GM21529 (cell line): ENCODE measurements around the gene NXPH2.
A peak's percentile ranks its signal among the peaks of the same experiment; 100 is the strongest.
"Not testable (repeated sequence)": the region's sequence is repeated elsewhere in the genome, so short reads cannot be mapped to it uniquely, and the experiment has no call there.

Experiments
- ATAC-seq: cut with Tn5 transposase; IDR thresholded peaks from one replicate; pipeline ENCODE4 v1.9.1; 2021; ENCODE audit not compliant: unreplicated experiment

Gene NXPH2

GRCh38 chr2:138712212-138712979 lies 67.8 kb downstream of the NXPH2 start:
- peak; percentile 90 for ATAC-seq

DNA sequence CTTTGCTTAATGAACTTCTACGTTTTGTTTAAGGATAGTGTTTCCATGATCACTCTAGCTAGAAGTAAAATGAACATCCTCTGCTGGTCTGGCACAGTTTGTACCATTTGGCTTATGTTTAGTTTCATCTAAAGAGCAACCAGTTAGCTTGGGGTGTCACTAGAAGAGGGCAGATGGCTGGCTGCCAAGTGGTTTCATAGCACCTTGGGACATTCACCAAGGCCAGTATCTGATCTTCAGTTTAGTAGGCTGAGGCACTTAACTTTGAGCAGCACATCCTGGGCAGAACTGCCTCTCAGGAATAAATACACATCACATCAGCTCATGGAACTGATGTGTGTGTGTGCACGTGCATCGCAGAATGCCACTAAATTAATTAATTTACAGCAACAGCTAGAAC lies 68.4 kb downstream of the NXPH2 start:
- peak; percentile 41 for ATAC-seq

DNA sequence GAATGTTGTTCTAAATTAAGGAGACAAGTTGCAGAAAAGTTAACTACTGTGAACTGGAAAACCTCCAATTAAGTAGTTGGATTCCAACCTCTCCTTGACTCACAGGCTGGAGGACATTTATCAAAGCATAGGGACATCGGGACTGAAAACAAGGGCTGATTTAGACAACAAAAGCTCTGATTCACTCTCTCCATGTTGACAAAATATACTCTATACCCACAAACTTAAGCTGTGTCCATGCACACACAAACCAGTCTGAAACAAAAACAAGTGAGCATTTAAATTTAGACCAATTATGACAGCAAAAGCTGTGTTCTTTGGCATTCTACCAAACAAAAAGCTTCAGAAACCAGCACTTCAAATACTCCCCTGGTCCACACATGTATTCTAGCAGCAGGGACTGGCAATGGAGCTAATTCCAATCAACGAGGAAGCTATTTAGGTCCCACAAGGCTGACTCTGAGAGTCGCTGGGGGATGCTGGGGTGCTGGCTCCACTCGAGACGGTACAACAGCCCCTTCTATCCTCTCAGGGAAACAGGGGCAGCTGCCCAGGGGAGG lies 71.4 kb downstream of the NXPH2 start:
- ATAC-seq = no peak

GRCh38 chr2:138707392-138708074 lies 72.7 kb downstream of the NXPH2 start:
- ATAC-seq = no peak

- ATAC-seq = no peak
Measured at GRCh38 chr2:138703242-138703641, 76.9 kb downstream of the NXPH2 start.

- no peak for ATAC-seq
Measured at GRCh38 chr2:138700716-138701115, 79.5 kb downstream of the NXPH2 start.

DNA sequence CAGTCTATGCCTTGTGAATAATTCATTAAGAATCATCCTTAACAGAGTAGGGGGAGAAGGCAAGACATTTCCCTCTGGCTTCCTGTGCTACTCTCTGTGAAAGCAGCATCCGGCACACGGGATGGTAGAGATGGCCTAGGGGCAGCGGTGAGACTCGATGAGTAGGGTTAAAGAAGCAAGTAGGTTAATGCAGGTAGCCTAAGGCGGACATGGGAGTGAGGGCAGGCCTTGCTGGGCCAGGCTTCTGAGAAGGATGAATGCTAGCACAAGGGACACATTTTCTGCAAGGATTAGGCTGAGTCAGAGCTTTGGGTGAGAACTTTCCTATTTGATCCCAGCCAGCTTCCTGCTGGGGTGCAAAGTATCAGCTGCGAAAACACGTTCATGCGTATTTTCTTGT lies 80.8 kb downstream of the NXPH2 start:
- no peak for ATAC-seq

DNA sequence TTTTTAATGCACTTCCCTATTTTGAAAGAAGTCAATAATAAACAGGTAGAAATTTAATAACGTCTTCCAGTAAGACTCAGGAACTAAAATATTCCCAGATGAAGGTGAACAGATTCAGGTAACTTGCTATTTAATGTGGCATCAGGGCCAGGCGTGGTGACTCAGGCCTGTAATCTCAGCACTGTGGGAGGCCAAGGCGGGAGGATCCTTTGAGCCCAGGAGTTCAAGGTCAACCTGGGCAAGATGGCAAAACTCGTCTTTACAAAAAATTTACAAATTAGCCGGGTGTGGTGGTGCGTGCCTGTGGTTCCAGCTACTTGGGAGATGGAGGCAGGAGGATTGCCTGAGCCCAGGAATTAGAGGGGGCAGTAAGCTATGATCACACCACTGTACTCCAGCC lies 81.8 kb downstream of the NXPH2 start:
- ATAC-seq = no peak

- ATAC-seq = no peak
Measured at GRCh38 chr2:138691667-138692066, 88.5 kb downstream of the NXPH2 start.

- ATAC-seq = no peak
Measured at GRCh38 chr2:138689705-138690104, 90.5 kb downstream of the NXPH2 start.

DNA sequence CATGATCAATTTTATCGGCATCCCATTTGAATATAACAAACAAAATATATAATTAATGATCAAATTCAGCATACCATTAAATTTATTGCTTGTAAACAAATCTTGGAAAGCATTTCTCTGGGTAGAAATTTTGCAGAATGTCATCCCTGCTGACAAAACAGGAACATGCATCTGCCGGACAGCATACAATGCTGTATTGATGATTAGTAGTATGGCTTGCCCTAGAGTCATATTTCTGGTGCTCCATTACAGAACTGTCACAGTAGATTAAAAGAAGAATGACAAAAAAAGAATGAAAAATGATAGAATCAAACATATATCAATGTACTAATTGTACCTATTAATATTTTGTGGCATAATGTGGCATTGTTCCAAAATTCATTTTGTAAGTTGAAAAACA lies 98.0 kb downstream of the NXPH2 start:
- no peak for ATAC-seq

DNA sequence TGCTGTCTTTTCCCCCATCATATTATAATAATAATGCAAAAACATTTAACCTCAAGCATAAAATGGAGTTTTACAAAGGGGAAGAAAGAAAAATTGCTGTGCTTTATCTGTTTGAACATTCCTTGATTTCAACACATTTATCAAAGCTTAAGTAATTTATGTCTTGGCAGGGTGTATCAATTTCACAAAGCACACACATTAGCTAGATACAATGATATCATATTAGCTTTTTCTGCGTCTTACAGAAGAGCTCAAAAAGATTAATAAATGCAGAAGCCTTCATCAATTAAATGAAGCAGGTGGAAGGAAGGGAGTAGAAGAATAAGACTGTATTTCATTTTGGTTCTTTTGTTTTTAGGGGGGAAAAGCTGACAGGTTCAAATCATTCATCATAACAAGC lies 103.0 kb downstream of the NXPH2 start:
- no peak for ATAC-seq

DNA sequence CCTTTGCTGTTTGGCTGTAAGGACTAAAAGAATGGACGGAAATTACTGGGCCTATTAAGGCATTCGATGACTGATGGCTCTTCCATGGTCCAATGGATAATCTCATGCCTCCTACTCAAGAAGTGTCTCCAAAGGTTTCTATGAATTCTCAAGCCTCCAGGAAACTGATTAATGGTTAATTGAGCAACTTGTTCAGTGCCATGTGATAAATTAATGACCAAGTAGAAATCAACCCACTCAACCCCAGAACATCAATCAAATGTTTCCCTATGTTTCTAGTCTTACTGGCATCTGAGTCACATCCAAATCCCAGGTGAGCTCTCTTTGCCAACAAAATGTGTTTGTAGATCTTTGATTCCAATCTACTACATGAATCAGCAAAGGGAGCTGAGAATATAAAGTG lies 103.6 kb downstream of the NXPH2 start:
- ATAC-seq = no peak

GRCh38 chr2:138671566-138671965 lies 108.6 kb downstream of the NXPH2 start:
- ATAC-seq = no peak

GRCh38 chr2:138670734-138671133 lies 109.5 kb downstream of the NXPH2 start:
- ATAC-seq = no peak

GRCh38 chr2:138665937-138666336 lies 114.3 kb downstream of the NXPH2 start:
- ATAC-seq = no peak

- ATAC-seq = no peak
Measured at GRCh38 chr2:138658187-138658894, 121.8 kb downstream of the NXPH2 start.

GRCh38 chr2:138654146-138654545 lies 126.0 kb downstream of the NXPH2 start:
- ATAC-seq = no peak

DNA sequence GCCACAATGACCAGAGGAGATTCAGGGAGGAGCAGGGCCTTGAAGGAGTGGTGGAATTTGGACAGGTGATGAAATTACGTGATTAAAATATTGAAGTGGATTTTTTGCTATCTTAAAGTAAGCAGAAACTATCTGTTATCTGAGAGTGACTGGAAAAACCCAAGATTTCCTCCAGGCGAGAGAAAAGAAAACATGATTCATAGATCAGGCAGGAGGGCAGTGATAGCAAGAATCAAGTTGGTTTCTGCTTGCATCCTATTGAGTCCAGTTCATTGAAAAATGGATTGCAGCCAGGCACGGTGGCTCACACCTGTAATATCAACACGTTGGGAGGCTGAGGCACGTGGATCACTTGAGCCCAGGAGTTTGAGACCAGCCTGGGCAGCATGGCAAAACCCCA lies 127.8 kb downstream of the NXPH2 start:
- ATAC-seq = no peak

DNA sequence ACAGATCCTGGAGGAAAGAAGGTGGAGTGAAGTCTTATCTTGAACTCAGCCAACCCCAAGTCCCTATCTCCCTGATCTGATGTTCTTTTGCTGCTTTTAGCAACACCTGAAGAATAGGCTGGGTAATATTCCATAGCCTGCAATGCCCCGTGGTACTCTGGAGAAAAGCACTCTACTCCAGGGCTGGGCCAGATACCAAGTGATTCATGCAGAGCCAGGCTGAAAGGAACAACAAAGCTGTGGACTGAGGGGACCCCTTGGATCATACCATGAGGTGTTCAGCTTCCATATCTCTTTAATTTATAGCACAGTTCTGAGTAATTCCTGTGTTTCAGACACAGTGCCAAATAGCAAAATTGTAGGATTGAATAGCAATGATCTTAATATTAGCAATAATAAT lies 130.6 kb downstream of the NXPH2 start:
- no peak for ATAC-seq

DNA sequence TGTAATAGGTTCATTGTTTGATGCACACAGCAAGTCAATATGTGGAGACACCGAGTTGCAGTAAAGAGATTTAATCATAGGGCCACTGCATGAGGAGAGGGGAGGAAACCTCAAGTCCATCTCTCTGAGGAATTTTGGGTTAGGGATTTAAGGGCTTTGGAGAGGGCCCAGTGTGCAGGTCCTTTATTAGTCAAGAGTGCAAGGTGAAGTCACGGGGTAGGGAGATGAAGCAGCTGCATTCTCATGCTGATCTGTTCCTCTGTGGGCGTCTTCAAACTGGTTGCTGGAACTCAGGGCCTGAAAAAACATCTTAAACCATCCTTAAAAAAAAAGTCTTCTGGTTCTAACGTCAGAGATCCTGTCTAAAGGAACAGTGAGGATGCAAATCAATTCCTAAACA lies 131.6 kb downstream of the NXPH2 start:
- no peak for ATAC-seq

DNA sequence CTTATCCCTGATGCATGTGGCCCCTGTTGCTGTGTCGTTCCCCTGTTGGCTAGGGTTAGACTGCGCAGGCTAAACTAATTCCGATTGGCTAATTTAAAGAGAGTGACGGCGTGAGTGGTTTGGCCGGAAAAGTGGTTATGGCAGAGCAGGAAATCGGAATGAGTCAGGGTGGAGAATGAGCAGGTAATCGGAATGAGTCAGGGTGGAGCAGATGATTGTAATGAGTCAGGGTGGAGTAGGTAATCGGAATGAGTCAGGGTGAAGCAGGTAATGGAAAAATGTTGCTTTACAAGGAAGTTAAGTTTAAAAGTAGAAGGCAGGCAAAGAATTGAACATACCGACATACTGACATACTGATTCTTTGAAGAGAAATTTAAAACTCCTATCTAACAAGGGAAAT lies 135.4 kb downstream of the NXPH2 start:
- not testable (repeated sequence) for ATAC-seq
